Measurements from ENCODE around the gene C10orf62.

Gene C10orf62

GRCh38 chr10:97585439-97585811 lies 4.1 kb upstream of the C10orf62 start:
- DNase-seq (ENCODE audit: low read depth): no peak

- no peak for DNase-seq (ENCODE audit: low read depth)
Measured at GRCh38 chr10:97587183-97587582, 2.3 kb upstream of the C10orf62 start.

- DNase-seq (ENCODE audit: low read depth): no peak
Measured at GRCh38 chr10:97590082-97590747, 694 bp downstream of the C10orf62 start.

GRCh38 chr10:97590748-97591495 lies 1.4 kb downstream of the C10orf62 start:
- no peak for DNase-seq (ENCODE audit: low read depth)

GRCh38 chr10:97593421-97593820 lies 3.9 kb downstream of the C10orf62 start:
- DNase-seq (ENCODE audit: low read depth): no peak

GRCh38 chr10:97596101-97597082 lies 6.9 kb downstream of the C10orf62 start:
- DNase-seq (ENCODE audit: low read depth): peak; percentile 94

GRCh38 chr10:97597778-97598177 lies 8.3 kb downstream of the C10orf62 start:
- DNase-seq (ENCODE audit: low read depth): peak; percentile 24

- no peak for DNase-seq (ENCODE audit: low read depth)
Measured at GRCh38 chr10:97598407-97599271, 9.1 kb downstream of the C10orf62 start.

GRCh38 chr10:97599272-97599619 lies 9.7 kb downstream of the C10orf62 start:
- no peak for DNase-seq (ENCODE audit: low read depth)

GRCh38 chr10:97600616-97601015 lies 11.1 kb downstream of the C10orf62 start:
- DNase-seq (ENCODE audit: low read depth): no peak

- DNase-seq (ENCODE audit: low read depth): no peak
Measured at GRCh38 chr10:97601268-97602215, 12.0 kb downstream of the C10orf62 start.

GRCh38 chr10:97607095-97607636 lies 17.6 kb downstream of the C10orf62 start:
- no peak for DNase-seq (ENCODE audit: low read depth)

- no peak for DNase-seq (ENCODE audit: low read depth)
Measured at GRCh38 chr10:97608991-97609561, 19.6 kb downstream of the C10orf62 start.

- no peak for DNase-seq (ENCODE audit: low read depth)
Measured at GRCh38 chr10:97611473-97611872, 22.0 kb downstream of the C10orf62 start.

GRCh38 chr10:97612386-97612785 lies 22.9 kb downstream of the C10orf62 start:
- DNase-seq (ENCODE audit: low read depth): peak; percentile 69

- DNase-seq (ENCODE audit: low read depth): no peak
Measured at GRCh38 chr10:97618285-97618684, 28.8 kb downstream of the C10orf62 start.

- no peak for DNase-seq (ENCODE audit: low read depth)
Measured at GRCh38 chr10:97618733-97619132, 29.2 kb downstream of the C10orf62 start.

GRCh38 chr10:97623277-97623676 lies 33.8 kb downstream of the C10orf62 start:
- no peak for DNase-seq (ENCODE audit: low read depth)

- DNase-seq (ENCODE audit: low read depth): no peak
Measured at GRCh38 chr10:97627731-97628130, 38.2 kb downstream of the C10orf62 start.

GRCh38 chr10:97628228-97628627 lies 38.7 kb downstream of the C10orf62 start:
- DNase-seq (ENCODE audit: low read depth): no peak

All from ELR (cell line).